Anterior cingulate cortex (tissue), 58 donors: Measurements from ENCODE around the gene TNFSF15.

ENCODE experiments used
- DNase-seq, 58 donors: peaks; one replicate each; lab custom pipeline; 2025; lab: John Stamatoyannopoulos, UW

TNFSF15 gene

DNA sequence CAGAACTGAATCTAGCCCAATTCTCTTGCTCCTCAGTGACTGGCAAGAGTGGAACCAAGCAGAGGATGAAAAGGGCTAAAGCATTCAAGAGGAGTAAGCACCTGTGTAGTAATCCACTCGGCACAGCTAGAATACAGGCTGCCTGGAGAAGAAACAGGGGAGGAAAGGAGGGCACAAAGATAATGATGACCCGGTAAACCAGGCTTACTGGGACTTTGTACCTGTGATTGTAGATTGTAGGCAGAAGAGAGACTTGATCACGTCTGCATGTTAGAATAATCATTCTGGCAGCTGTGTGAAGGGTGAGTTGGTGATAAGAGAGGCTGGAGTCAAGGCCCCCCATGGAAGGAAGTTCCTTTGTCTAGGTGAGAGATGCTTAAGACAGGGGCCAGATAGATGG lies 20.6 kb upstream of the TNFSF15 start:
- DNase-seq: no peak

DNA sequence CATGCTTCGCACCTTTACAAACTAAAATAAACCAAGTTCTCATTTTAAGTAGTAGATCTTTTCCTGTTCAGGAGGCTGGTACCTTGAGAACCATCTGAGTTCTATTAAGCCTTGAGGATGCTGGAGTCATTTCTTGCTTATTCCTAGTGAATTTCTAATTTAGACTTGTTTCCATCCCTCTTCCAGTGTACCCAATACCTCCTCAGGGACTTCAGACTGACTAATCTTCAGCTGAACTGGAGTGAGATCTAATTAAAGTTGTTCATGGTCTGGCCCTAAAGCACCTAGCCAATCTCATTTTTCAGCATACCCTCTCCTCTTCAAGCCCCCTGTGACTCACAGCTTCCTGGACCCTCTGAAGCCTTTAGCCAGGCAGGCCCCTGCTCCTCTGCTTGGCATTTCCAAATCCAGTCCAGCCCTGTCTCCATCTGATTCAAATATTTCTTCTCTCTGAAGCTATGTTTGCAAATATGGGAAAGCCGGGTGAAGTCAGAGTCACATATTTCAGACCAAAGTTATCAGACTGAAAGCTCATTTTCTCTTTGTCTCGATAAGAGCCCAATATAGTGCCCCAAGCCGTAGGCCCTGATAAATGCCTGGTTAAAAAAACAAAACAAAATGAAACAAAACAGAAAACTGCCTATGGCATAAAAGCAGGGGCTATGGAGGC lies 19.4 kb upstream of the TNFSF15 start:
- DNase-seq: no peak

DNA sequence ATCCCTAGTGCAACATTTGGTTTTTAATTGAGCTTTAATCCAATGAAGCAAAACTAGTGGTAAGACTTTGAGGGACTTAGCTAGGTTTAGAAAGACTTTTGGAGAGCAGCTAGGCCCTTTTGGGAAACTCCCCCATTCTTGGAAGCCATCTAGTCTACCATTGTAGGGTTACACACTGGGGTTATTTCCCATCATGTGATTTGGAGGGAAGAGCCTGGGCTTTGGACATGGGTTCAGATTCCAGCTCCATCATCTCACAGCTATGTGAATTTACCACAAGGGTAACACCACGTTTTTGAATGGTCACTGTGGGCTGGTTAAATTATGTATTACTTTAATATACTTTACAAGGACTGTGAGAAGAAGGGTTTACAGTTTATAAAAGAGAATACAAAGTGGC lies 18.3 kb upstream of the TNFSF15 start:
- no peak for DNase-seq

DNA sequence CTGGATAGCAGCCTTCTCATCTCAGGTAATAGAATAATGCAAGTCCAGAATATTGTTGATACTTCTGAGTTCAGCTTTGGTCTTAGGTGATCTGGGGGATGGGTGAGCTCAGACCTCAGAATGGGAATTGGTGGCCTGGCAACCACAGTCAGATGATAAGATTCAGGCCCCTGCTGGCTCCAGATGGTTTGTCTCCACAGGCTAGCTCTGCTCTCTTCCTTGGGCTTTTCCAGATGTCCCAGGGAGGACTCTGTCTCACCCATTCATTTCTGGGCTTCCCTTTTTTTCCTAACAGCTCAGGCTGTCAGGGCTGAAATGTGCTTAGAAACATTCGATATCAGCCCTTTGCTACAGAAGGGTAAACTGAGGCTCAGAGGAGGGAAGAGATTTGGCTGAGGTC lies 17.6 kb upstream of the TNFSF15 start:
- no peak for DNase-seq

DNA sequence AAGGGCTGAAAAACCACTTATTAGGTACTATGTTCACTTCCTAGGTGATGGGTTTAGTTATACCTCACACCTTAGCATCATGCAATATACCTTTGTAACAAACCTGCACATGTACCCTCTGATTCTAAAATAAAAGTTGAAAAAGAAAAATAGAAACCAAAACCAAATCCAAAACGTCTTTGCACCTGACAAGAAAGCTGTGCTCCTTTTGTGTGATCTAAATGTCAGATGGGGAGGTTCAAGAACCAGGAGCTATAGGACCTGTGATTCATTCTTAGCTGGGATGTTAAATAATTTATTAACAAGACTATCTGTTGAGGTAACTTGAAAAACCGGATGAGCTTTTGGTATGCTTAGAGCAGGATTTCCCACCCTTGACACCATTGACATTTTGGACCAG lies 16.9 kb upstream of the TNFSF15 start:
- DNase-seq: no peak

DNA sequence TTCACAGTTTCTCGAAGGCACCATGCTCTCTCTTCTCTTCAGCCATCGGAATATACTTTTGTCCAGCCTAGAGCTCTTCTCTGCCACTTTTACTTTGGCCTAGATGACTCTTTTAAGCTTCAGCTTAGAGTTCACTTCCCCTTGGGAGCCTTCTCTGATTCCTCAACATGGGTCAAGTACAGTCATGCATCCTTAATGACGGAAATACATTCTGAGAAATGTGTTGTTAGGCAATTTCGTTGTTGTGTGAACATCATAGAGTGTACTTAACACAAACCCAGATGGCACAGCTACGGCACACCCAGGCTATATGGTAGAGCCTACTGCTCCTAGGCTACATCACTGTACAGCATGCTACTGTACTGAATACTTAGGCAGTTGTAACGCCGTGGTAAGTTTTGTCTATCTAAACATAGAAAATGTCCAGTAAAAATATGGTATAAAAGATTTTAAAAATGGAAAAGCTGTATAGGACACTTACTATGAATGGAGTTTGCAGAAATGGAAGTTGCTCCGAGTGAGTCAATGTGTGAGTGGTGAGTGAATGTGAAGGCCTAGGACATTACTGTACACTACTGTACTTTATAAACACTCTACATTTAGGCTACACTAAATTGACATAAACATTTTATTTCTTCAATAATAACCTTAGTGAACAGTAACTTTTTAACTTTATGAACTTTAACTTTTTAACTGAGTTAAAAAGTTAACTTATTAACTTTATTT lies 15.1 kb upstream of the TNFSF15 start:
- DNase-seq: no peak

DNA sequence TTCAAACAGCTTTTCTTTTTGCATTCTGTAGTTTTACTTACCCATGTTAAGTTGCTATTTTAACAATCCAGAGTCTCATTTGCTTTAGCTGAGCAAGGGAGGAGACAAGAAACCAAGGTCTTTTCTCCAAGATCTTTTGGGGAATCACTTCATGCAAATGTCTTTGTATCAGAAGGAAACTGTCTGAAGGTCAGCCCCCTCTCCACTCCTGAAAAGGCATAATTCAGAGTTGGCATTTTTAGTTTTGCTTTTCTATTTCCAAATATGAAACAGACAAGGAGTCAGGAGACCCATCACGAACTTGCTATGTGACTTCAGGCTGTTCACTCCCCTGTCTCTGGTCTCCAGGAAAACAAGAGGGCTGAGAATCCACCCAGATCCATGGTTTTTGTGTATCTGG lies 12.3 kb upstream of the TNFSF15 start:
- no peak for DNase-seq

DNA sequence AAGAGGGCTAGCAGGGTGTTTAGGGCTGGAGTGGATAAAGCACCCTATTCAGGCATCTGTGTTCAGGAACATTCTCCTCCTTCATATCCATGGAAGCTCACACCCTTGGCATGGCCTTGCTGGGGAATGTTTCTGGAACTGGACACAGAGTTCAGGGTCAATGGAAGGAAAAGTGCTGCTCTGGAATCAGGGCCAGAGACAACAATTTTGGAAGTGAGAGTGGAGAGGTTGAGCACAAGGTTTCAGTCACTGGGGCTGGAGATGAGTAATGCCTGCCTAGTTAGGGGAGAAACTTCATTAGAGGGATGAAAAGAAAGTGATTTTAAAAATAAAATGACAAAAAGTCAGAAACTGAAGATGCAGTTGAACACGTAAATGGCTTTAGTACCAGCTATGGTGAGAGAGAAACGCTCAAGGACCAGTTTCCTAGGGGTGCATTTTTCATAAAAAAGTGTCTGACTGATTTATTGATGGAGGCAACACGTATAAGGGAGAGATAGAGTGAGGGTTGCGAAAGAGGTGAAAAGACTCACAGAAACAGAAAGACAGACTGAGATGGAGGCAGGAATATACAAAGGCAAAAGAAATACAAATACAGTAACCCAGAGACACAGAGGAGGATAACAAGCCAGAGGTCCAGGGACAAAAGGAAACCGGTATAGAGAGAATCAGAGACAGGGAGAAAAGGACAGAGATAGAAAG lies 8.0 kb upstream of the TNFSF15 start:
- DNase-seq: no peak

DNA sequence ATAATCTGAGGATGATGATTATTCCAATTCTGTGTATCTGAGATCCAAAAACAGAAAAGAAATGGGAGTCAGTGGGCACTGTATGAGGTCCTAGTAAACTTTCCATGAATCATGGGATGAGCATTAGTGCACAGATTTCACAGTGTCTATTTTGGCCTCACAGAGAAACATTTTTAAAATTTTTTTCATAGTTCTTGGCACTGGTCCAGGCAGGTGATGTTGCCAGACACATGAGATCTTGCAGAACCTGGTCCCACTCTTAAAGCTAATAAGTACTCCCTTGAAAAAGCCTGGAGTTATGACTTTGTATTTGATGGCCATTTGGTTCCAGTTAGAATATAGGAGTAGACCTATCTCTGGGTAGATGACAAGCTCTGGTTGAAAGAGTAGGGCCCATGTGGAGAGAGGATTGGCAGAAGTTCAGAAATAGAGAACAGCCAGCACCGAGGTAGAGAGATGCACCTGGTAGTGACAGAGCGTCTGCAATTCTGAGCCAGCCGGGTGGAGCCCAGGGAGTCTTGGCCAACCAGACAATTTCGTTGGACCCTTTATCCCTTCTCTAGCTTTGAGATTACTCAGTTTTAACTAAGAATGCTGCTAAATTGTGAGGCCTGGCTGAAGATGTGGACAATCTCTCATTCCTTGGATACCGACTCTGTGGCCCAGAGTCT lies 6.3 kb upstream of the TNFSF15 start:
- DNase-seq: no peak

DNA sequence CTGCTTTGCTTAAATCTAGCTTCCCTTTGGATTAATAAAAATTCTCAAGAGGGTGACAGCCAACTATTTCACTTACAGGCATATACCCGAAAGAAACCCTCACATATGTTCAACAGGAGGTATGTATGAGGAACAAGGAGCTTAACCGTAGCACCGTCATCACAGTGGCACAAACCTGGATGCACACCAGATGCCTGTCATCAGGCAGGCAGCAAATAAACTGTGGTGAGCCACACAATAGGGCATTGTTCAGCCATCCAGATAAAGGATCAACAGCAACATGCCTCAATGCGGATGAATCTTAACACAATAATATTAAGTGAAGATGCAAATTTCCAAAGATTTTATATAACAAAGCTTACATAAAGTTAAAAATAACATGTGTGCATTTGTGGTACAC lies 5.5 kb upstream of the TNFSF15 start:
- no peak for DNase-seq

DNA sequence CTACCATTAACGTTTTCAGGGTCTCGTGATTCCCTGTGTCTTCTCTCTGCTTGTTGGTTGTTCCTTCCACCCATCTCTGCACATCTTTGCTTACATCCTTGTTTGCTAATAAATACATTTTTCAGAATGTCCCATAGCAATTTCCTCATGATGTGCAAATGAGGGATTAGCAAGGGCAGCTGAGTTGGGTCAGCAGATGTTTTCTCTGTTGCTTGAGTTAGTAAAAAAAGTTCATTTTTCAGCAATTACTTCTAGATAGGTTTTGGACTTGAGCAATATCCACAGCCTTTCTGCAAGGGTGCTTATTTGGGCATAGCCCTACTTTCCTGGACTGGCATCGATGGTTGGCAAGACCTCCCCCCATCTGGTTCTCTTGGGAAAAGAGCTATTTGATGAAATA lies 4.8 kb upstream of the TNFSF15 start:
- no peak for DNase-seq

DNA sequence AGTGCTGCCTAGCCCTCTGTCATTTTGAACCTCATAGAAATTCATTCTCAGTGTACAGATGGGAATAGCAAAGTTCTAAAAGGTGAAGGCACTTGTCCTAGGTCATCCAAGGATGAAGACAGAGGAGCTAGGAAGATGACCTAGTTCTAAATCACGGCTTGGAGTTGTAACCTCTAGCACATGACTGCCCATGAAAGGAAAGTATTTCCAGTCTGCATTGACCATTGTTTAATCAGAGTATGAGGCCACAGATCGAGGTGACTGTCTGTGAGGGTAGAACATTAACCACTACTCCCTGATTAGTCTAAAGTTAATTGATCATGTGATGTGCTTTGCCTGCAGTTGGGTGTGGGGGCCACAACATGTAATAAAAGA lies 674 bp upstream of the TNFSF15 start:
- no peak for DNase-seq

DNA sequence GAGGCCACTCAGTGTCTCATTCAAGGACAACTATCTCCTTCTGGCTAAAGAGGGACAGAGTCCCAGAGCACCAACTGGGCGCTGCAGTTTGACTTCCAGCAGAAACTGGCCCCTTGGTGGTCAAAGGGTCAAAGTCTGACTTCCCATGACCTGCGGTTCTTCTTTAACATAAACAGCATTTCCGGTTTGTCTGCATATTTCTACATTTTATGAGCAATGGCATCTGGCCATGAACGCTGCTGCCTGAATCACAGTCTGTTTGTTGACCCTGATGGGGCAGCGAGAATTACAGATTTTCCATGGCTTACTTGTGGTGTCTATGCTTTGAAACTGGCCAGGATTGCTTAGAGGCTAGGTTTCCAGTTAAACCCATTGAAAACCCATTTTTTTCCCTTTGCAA lies 1.3 kb downstream of the TNFSF15 start:
- no peak for DNase-seq

DNA sequence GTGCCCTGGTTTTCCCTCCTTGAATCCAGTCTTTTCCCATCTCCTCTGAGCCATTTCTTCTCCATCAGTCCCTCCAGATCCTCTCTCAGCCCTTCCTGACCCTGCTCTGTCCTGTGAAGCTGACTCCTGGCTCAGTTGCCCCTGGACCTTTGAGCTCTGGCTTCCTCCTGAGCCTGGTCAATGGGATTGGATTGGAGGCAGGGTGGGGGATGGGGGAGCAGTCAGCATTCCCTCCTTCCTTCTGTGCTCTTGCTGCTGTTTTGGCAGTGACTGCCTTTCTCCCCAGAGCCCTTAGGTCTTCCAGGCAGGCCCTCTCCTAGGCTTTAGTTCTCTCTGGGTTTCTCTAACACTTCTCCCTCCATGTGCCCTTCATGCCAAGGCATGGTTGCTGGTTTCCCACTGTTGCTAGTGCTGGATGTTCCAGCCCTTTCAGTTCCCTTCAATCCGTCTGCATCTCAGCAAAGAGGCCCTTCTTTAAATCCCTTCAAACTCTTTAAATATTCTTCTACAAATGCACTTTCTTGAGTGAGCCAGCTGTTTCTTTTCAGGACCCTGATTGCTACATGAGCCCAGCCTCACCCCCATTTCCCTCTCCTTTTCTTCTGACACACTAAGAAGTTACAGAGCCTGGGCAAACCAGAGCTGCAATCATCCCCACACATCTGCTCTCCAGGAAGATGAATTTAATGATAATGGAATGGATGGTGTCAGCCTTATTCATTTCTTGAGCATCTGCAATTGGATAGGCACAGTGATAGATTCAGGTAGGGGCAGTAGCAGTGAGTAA lies 2.2 kb downstream of the TNFSF15 start:
- no peak for DNase-seq

DNA sequence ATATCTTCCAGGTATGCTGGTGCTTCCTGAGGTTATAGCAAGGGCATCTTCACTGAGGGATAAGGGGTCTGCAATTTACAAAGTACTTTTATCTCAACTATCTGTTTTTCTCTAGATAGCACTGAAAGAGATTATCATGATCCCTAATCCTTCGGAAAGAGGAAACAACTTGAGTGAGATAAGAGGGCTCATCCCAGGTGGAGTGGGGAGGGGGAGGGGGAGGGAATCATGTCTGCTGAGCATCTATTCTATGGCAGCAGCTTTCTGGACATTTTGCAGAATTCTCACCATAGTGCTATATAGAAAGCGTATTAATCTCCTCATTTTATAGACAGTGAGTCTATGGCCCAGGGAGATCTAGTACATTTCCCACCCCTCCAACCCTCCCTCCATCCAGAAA lies 5.9 kb downstream of the TNFSF15 start:
- no peak for DNase-seq

DNA sequence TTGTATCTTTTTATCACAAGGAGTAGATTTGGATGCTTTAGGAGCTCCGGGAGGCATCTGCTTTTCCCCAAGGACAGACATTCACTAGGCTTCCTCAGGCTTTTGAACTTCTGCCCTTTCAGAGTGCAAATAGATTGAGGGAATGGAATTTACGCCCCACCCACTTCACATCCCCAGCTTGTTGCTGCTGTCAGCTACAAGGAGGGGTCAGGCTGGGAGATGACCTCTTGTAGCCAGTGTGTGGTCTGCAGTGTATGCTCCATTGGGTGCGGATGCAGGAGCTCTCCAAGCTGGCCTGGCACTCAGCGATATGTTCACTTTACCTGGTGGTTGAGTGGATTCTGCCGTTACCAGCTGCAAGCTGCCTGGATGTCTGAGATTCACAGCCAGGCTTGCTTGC lies 6.4 kb downstream of the TNFSF15 start:
- no peak for DNase-seq

DNA sequence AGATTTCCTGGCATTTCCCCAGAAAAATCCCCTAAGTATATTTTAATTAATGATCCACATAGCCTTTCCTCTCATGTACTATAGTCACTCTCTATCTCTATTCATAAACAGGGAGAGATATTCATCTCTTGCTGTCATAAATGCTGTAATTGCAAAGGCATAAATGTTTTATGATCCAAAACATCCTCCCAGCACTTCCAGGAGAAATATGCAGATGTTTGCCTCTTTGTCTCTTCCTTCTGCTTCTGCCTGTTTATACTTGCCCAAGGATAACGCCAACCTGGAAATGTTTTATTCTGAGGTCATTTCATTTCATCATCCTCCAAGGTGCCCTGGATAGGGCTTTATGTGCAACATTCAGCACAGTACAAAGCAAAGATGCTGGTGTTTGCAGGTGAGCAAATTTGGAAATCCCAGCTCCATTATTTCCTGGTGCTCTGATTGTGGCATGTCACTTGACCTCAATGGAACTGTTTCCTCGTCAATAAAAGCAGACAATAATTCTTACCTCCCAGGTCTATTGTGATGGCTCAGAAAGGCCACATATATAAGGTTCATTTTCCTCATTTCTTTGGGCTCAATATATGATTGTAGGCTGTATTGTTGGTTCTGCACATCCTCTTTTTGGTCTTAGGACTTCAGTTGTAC lies 6.9 kb downstream of the TNFSF15 start:
- no peak for DNase-seq

DNA sequence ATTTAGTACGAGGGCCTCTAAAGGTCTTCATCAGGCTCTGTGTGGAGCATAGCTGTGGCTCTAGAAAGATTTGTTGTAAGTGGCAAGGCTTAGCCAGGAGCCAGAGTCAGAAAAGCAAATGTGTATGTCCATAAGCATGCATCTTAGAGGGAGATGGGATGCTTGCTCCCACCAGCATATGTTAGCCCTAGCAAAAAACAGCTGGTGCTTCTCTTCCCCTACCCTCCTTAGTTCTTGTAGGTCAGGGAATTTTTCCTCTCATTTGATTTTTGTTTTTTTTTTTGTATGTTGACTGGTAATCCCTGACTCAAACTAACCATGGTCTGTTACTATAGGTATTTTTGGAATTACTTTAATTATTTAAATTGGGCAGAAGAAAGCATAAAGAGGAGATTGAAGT lies 7.7 kb downstream of the TNFSF15 start:
- DNase-seq: no peak

DNA sequence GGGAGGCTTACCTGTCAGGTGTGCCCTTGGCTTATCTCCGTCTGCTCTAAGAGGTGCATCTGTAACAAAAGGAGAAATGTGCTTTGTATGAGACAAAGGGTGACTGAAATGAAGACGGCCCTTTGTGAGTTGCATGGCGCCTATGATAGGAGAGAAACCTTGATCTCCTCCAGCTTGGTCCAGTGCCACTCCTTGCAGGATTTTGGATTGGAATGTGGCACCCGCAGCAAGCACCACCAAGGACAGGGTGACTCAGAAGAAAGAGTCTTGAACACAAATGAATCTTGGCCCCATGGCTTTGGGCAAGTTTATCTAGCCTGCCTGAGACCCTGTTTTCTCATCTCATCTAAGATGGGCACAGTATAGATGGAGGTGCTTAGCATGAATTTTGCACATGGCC lies 13.4 kb downstream of the TNFSF15 start:
- no peak for DNase-seq

DNA sequence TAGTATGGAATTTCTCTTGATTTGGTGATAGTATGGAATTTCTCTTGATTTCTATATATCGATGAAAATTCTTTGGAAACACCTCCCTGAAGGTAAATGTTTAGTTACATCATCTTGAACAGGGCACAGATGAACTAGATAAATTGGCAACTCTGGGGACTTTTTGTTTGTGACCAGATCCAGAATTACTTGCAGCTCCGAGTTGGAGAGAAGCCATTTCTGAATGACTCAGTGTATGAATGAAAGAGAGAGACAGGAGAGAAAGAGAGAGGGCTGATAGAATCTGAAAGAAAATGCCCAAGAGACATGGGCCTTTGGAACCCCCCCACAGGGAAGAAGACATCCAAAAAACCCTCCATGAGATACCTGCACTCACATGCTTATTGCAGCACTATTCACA lies 14.1 kb downstream of the TNFSF15 start:
- DNase-seq: no peak
